Hepatocyte (in vitro differentiated cells): ENCODE measurements around the gene ACAD9.

ENCODE experiments used
- EZH2 ChIP-seq: fragments of 200-600 bp; sonication (generic); IDR thresholded peaks from 2 replicates; pipeline ENCODE4 v1.6.1; 2016; ENCODE audit warnings: antibody characterized with exemption, mild to moderate bottlenecking, borderline replicate concordance
- EZH2phosphoT487 ChIP-seq: fragments of 200-600 bp; sonication (generic); IDR thresholded peaks from one replicate; pipeline ENCODE4 v1.6.1; 2018; ENCODE audit warnings: antibody characterized with exemption, mild to moderate bottlenecking, low read depth, moderate library complexity; ENCODE audit not compliant: unreplicated experiment, severe bottlenecking
- TF ChIP-seq, protein P1 (sequence below): fragments of 200-600 bp; sonication (generic); IDR thresholded peaks from 2 replicates; pipeline ENCODE4 v1.5.1; 2016; ENCODE audit warnings: antibody characterized with exemption, mild to moderate bottlenecking; ENCODE audit not compliant: poor library complexity

DNA sequence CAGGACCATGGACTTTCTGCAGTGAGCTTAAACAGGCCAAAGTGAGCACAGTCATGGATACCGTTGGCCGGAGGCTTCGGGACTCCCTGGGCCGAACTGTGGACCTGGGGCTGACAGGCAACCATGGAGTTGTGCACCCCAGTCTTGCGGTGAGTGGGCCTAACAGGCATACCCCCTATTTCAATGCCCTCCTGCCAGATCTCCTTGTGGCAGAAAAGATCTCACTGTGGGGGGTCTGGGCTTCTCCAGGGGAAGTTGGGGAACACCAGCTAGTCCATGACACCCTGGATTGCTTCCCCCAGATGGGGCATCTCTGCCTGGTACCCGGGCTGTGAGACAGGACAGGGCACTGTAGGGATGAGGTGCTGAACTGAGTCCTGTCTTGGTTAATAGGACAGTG, 29.5 kb downstream of the ACAD9 start:
- TF ChIP-seq, protein P1, sequence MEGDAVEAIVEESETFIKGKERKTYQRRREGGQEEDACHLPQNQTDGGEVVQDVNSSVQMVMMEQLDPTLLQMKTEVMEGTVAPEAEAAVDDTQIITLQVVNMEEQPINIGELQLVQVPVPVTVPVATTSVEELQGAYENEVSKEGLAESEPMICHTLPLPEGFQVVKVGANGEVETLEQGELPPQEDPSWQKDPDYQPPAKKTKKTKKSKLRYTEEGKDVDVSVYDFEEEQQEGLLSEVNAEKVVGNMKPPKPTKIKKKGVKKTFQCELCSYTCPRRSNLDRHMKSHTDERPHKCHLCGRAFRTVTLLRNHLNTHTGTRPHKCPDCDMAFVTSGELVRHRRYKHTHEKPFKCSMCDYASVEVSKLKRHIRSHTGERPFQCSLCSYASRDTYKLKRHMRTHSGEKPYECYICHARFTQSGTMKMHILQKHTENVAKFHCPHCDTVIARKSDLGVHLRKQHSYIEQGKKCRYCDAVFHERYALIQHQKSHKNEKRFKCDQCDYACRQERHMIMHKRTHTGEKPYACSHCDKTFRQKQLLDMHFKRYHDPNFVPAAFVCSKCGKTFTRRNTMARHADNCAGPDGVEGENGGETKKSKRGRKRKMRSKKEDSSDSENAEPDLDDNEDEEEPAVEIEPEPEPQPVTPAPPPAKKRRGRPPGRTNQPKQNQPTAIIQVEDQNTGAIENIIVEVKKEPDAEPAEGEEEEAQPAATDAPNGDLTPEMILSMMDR, result no peak
- TF ChIP-seq EZH2phosphoT487 (no peak), EZH2 (no peak)
